ENCODE measurements around the gene SYTL1.
"Not testable (repeated sequence)": the region's sequence is repeated elsewhere in the genome, so short reads cannot be mapped to it uniquely, and the experiment has no call there.

SYTL1 gene

DNA sequence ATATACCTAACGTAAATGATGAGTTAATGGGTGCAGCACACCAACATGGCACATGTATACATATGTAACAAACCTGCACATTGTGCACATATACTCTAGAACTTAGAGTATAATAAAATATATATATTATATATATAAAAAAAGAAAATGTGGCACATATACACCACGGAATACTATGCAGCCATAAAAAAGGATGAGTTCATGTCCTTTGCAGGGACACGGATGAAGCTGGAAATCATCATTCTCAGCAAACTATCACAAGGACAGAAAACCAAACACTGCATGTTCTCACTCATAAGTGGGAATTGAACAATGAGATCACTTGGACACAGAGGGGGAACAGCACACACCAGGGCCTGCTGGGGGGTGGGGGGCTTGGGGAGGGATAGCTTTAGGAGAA, 43.0 kb downstream of the SYTL1 start:
- DNase-seq (ENCODE audit: low read depth), result not testable (repeated sequence)

DNA sequence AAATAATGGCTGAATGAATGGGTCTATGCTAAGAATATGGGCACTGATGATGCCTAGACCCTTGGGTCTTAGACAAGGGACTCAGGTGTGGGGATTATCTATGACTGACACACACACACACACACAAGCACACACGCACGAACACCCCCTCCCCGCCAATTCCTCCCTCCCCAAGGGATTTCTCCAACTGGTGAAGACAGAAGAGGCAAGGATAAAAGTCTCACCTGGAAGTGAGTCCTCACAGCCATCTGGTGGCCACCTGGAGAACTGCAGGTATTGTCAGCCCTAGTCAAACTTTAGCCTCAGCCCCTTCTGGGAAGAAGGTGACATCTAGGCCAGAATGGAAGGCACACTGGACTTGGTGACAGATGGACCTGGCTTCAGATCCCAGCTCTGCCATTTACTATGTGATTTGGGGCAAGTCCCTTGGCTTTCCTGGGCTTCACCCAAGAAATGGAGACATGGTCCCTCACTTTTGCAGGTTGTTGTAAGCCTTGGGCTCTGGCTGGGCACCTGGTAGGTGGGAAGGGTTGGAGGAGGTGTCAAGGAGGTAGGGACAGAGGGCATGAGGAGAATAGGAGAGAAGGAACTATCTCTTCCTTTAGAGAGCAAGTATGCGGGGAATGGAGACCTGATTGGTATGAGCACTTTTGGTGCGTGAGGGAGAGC, 46.6 kb downstream of the SYTL1 start:
- DNase-seq (ENCODE audit: low read depth), result peak; percentile 46

DNA sequence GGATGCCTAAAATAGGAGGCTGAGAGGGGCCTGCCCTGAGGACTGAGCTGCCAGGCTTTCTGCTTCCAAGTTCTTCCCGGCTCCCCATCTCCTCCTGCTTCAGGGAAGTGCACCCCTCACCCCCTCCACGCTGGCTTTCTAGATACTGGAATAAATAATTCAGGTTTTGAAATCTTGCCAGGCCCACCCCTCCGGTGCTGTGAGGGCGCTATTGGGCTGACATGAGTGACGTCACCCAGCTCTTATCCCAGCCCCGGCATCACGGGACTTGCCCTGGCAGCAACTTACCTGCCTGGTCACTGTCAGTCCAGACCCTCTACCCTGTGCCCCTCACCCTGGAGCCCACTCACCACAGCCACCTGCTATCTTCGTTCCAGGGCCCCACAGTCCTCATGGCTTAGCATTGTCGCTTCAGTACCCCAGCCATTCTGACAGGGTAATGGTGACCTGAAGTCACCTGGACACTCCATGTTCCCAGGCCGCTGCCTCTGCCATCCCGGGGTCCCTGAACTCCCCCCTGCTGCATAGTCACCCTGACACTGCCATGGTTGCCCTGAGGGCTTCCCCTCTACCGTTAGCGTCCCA, 49.8 kb downstream of the SYTL1 start:
- DNase-seq (ENCODE audit: low read depth), result no peak

DNA sequence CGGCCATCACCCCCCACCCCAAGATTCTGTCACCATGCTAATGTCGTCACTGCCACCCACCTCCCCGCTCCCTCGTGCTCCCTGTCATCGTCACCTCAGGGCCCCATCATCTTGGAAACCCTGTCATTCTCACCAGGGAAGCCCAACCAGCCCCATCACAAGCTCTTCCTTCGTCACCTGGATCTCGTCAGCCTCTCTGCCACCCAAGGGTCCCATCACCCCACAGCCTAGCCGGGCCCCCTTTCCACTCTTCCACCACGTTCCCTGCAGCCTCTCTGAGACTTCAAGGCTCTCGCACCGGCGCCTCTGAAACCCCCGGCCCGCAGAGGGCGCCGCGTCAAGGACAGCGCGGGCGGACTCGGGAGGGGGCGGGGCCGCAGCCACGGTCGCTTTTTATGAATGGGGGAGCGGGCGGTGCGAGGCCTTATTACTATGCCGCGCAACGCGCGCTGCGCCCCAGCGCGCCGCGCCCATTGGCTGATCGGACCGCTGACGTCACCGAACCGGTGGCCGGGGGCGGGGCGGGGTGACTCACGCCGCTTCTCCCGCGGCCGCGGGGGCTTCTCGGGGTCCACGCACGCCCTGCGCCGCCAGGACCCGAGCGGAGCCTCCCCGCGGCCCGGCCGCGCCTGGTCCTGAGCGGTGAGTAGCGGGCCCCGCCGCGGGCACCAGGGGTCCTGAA, 50.4 kb downstream of the SYTL1 start, which contains the start of gene GPR3:
GPR3 (plus strand) TSS at position 527 of the 682 bp plus-strand sequence. CDS start 1,177 bp downstream, outside the sequence.
- DNase-seq (ENCODE audit: low read depth), result peak; percentile 88

DNA sequence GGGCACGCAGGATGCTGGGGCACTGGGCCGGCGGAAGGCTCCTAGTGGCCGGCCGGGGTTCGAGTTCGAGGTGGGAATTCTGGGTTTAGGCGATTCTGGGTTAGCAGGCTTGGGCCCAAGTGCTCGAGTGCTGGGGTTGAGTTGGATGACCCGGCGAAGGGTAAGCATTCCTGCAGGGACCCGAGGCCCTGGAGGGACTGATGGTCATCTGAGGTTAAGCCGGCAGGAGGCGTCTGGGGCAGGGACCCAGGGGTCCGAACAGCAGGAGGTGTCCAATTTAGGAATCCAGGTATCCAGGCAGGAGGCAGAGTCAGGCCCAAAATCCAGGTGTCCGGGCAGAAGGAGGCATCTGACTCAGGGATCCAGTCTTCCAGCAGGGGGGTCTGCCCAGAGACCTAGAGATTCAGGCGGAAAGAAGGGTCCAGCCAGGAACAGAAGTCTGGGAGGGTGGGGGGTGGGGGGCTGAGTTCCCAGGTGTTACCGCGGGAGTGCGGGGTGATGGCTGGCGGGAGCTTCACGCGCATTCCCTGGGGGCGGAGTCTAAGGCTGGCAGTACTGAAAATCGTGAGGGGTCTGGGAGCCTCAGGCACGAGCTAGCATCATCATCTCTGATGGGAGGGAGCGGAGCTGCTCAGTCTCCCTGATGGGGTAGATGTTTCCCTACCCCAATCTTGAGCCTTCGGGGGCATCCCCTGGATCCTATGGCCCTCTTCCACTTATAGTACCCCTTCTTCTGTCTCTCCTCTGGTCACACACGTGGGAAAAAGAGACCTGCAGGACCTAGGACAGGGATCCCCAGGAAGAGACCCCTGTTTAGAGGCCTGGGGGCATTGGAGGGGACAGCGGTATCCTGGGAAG, 51.2 kb downstream of the SYTL1 start:
- no peak for DNase-seq (ENCODE audit: low read depth)

DNA sequence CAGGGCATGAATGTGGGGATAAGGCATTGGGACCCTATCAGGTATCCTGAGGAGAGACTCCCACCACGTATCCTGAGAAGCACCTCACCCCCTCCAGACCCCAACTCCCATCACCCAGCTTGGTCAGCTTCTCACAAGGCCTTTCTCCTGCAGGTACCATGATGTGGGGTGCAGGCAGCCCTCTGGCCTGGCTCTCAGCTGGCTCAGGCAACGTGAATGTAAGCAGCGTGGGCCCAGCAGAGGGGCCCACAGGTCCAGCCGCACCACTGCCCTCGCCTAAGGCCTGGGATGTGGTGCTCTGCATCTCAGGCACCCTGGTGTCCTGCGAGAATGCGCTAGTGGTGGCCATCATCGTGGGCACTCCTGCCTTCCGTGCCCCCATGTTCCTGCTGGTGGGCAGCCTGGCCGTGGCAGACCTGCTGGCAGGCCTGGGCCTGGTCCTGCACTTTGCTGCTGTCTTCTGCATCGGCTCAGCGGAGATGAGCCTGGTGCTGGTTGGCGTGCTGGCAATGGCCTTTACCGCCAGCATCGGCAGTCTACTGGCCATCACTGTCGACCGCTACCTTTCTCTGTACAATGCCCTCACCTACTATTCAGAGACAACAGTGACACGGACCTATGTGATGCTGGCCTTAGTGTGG, 51.9 kb downstream of the SYTL1 start:
- DNase-seq (ENCODE audit: low read depth), result no peak

DNA sequence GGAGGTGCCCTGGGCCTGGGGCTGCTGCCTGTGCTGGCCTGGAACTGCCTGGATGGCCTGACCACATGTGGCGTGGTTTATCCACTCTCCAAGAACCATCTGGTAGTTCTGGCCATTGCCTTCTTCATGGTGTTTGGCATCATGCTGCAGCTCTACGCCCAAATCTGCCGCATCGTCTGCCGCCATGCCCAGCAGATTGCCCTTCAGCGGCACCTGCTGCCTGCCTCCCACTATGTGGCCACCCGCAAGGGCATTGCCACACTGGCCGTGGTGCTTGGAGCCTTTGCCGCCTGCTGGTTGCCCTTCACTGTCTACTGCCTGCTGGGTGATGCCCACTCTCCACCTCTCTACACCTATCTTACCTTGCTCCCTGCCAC, 52.4 kb downstream of the SYTL1 start:
- DNase-seq (ENCODE audit: low read depth), result no peak

DNA sequence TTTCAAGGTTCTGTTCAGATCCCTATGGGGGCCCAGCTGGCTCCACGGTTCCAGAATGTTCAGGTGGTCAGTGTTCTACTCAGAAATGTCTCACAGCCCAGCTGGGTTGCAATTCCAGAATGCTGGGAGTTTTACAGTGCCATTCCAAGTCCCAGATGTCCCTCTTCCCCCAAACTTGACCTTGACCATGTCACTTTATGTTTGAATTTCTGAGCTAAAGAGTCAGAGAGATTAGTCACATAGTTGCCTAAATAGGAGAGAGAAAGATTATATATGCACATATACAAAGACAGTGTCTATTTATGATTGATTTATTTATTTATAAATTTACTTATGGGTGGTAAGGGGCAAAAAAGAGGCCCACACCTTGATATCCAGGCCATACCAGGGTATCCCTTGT, 53.1 kb downstream of the SYTL1 start:
- no peak for DNase-seq (ENCODE audit: low read depth)

DNA sequence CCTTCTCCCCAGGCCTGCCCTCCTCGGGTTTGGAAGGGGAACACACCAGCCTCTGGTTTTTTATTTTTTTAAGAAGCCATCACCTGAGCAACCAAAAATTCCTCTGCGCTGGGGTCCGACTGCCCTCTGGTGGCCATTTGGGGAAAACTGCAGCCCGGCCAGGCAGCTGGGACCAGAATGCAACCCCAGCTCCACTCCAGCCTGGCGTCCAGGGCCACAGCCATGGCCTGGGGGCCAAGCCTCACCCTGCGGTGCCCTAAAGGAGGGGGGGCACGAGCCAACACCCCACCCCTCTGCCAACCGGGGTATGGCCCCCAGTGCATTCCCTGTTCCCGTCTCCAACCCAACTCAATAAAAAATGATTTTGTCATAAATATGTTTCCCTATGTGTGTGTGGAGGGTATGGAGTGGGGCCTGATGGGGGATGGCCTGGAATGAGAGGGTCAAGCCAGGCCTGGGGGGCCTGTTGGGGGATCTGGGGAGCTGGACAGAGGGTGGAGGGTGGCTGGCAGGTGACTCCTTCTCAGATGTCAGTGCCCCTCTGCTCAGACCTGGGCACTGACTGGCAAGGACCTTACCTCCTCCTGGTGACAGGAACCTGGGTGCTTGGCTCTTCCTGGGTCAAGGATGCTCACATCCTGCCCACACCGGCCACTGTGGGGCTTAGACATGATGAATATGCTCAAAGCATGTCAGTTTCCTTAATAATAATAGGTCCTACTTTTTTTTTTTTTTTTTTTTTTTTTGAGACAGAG, 53.8 kb downstream of the SYTL1 start:
- DNase-seq (ENCODE audit: low read depth), result peak; percentile 57

DNA sequence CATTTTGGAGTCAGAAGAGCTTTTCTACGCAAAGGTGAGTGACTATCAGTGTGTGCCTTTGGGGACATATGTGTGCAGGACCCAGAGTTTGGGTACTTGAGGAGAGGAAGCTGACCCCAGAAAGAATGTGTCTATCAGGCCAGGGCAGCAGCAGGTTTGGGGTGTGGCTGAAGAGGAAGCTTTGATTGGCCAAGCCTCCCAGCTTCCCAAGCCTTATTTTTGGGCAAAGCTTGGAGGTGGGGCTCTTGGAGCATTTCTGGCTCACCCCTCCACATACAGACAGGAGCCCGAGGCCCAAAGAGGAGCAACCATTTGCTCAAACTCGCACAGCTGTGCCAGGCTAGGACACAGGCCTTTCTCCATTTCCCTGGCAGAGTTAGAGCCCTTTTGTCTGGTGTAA, 55.3 kb downstream of the SYTL1 start:
- DNase-seq (ENCODE audit: low read depth), result no peak

DNA sequence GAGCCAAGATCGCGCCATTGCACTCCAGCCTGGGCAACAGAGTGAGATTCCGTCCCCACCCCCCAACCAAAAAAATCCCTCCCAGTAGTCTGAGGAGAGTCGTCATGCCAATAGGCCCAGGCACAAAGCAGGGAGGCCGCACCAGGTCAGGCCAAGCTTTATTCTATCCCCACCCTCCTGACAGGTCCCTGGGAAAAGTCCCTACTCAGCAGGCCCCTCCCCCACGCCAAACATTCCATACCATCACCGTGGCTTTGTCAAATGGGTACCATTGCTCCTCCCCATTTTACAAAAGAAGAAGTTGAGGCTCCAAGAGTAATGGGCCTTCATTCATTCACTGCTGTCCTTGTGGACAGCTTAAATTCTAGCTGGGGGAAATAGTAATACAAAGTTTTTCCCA, 55.9 kb downstream of the SYTL1 start:
- DNase-seq (ENCODE audit: low read depth), result no peak

DNA sequence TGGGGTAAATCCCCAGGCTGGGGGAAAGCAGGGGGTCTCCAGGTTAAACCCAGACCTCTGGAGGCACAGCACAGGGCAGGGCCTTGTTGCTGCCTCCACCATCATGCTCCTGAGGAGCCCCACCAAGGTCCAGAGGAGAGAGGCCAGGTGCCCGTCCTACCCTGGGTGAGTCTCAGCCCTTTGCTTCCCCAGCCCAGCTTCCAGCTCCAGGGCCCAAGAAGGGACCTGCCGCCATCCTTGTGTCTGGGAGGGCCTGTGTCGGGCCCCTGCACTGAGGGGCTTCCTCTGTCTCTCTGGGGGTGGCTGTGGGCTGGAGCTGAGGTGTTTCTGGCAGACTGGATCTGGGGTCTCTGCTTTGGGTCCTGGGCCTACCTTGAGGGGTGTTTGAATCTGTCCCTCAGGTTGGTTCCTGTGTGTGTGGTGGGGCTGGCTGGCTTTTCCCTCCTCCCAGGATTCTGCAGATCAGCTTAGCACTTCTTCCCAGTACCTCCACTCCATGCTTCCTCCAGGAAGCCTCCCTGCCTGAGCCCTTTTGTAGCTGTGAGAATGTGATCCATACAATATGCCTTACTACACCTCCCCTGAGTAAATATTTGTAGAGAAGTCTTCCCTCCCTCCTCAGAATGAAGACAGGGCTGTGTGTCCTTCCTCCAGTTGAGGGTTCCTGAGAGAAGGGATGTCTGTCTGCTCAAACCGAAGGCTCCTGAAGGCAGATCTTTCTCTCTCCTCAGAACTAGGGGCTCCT, 56.8 kb downstream of the SYTL1 start:
- DNase-seq (ENCODE audit: low read depth), result no peak

DNA sequence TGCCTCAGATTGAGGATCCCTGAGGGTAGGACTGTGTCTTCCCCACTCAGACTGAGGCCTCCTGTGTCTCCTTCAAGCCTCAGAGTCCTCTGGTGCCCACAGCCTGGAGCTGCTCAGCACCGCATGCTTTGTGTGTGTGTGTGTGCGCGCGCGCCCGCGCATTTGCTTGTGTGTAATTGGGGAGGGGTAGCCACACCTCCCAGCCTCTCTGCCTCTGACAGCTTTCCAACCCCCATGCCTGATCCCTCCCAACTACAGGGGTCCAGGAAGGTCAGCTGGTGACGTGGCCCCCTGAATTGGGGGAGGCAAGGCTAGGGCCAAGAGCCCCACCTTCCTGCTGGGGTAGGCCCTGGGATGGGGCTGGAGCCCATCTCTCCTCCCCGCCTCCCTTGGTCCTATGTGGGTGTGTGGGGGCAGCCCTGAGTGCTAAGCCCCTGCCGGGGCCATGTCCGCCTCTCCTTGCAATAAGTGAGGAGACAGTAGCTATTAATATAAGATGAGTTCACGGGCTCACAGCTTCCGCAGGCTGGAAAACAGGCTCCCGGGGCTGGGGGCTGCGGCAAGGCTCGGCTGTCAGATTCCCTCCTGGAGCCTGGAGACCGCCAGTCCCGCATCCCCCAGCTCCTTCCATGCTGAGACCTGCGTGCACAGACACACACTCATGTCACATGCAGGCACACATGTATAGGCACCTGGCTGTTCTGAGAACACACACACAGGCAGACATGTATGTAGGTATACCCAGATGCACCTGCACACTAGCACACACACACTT, 57.6 kb downstream of the SYTL1 start:
- DNase-seq (ENCODE audit: low read depth), result no peak

DNA sequence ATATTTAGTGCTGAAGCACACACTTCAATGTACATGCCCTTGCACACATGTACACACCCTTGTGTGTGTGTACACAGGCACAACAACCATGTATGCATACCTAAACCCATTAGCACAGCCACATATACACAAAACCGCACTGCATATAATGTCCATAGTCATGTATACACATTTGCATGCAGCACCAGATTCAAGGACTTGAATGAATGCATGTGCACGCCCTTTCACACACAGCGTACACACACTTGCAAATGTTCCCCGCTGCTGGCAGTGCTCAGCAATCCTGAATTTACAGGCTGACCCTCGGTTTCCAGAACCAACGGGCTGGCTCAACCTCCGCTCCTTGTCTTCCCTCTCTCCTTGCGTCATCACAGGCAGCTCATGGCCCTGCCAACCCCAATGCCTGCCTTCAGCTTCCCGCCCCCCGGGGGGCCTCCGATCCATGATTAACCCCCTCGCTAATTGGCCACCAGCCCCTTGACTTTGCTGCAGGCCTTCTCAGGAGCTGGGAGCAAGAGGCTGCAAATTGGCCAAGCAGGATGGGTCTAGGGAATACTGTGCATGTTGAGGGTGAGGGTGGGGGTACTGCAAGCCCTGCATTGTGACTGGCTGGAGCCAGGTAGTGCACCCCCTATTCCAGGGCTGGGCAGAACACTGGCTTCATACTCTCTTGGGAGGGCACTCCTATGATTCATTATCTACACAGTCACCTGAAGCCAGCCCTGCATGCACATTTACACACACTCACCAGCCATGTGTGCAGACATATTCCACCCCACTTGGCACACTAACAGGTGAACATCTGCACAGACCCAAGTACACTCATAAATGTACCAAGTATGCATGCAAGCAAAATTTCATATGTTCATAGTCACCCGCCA, 58.5 kb downstream of the SYTL1 start:
- DNase-seq (ENCODE audit: low read depth), result no peak

DNA sequence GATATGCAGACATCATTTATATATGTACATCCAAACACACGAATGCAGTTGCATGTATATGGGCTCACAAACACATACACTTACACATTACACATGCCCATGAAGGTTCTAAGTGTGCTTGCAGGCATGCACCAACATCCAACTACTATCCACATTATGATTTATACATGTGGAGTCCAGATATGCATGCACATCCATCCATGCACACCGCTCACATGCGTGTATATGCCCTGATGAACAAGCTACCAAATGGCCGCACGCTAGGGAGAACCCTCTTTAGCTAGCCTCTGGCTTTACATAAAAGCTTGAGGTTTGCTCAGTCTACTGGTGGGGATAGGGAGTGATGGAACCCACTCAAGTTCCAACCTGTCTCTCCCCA, 59.1 kb downstream of the SYTL1 start:
- no peak for DNase-seq (ENCODE audit: low read depth)

DNA sequence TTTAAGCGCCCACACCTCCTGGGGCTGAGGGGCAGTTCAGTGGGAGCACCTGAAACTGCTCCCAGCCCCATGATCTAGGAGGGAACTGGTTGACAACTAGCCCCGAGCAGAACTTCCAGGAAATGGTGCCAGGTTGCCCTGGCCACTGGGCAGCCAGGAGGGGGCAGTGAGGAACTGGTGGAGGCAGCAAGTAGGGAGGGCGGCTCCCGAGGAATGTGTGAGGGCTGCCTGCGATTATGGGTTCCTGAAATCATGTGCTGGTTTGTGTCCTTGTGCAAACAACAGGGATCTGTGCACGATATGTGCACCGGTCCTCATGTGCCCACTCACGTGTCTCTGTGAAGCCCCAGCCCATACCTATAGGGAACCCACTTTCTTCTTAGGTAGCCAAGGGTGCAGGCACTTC, 60.5 kb downstream of the SYTL1 start:
- no peak for DNase-seq (ENCODE audit: low read depth)

DNA sequence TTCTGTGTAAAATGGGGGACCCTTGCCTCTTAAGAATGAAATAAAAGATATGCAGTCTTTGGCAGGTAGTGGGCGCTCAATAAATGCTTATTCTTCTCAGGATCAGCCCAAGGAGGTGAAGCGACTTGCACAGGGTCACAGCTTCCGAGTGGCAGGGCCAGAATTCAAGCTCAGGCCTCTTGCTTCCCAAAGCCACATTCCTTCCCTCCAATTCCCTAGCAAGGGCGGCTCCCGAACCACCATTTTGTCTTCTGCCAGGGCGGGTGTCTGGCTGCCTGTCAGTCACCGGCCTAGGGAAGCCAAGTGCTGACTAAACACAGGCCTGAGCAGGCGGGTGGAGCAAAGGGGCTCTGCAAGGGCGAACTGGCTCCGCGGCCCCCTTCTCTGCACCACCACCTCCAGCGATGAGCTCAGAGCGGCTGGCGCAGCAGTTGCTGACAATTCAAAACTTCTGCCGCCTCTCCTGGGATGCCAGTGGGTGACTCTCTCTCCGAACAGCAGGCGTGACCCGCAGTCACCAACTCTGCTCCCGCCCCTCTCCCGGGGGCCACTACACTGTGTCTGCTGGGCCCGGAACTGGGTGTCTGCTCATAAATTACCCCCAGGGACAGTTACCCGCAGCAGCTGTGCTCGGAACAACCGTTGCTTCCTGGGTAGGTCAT, 61.4 kb downstream of the SYTL1 start:
- DNase-seq (ENCODE audit: low read depth), result no peak
